Erythroblast (primary cell): Measurements from ENCODE around the gene EXOC6B.

ENCODE experiments used
- GATA1 ChIP-seq: IDR thresholded peaks from 2 replicates; pipeline ENCODE4 v1.6.1; 2011; ENCODE audit warnings: low read depth, mild to moderate bottlenecking, control low read depth, low read length, moderate library complexity
- POLR2A ChIP-seq: IDR thresholded peaks from 2 replicates; pipeline ENCODE4 v1.6.1; 2011; ENCODE audit warnings: mild to moderate bottlenecking, low read length

DNA sequence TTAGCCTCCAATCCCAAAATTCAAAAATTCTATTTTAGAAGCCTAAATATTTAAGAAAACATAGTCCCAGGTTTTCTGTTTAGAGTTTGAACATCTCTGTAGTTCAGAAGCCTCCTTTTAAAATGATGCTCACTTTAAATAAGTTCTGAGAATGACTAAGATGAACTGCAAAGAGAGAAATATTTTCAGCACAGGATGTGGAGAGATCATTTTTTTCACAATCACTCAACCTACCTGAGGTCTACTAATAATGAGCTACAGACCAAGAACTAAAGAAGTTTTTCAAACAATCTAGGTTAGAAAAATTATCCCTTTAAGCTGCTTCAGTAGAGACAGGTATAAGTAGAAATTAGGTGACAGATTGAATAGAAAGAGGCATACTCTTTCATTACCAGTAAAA lies 493.1 kb downstream of the EXOC6B start:
- TF ChIP-seq POLR2A (no peak), GATA1 (no peak)
